Panc1 (cell line): ENCODE data around the gene KLB. TPM values are rescaled to one million over a fixed set of nuclear protein-coding genes. Genes with fewer than 3 reads are reported as not detected.
"Not testable (repeated sequence)": the region's sequence is repeated elsewhere in the genome, so short reads cannot be mapped to it uniquely, and the experiment has no call there.

Experiments used
- ATAC-seq: fragments of 200-7000 bp; cut with Tn5 transposase; 2 replicates; pipeline ENCODE4 v1.9.1; 2020; ENCODE audit warnings: mild to moderate bottlenecking, moderate library complexity
- BruUV-seq: library from RNA; stranded (reverse); fragments of 400-500 nt; replicated peaks from 2 replicates; lab custom pipeline; 2021; lab: Mats Ljungman, UMichigan
- CTCF ChIA-PET: fragments of 300-600 bp; sonication (Branson Sonifier 250); formaldehyde crosslinking; loops from one replicate; lab custom pipeline; 2022; ENCODE audit warnings: antibody characterized with exemption; lab: Charles Lee
- POLR2A ChIA-PET: fragments of 300-600 bp; sonication (Branson Sonifier 250); formaldehyde crosslinking; loops from one replicate; lab custom pipeline; 2022; ENCODE audit warnings: antibody characterized with exemption; lab: Charles Lee
- DNase-seq: peaks from one replicate; pipeline ENCODE4 v3.0.0-alpha.2; 2010; ENCODE audit warnings: low read depth, low spot score
- H3K27ac ChIP-seq: 2 replicates; pipeline ENCODE4 v1.5.1; 2011; ENCODE audit warnings: mild to moderate bottlenecking, low read length, inconsistent platforms
- H3K27me3 ChIP-seq: fragments of 200-500 bp; sonication (Bioruptor generic); 2 replicates; pipeline ENCODE4 v1.6.0; 2014; ENCODE audit warnings: low read length, inconsistent platforms; ENCODE audit not compliant: control insufficient read depth, insufficient read depth
- H3K36me3 ChIP-seq: fragments of 200-500 bp; sonication (Bioruptor generic); 2 replicates; pipeline ENCODE4 v1.5.1; 2014; ENCODE audit warnings: inconsistent platforms, mild to moderate bottlenecking, low read length, moderate library complexity; ENCODE audit not compliant: control insufficient read depth, insufficient read depth
- H3K4me1 ChIP-seq: 2 replicates; pipeline ENCODE4 v1.5.1; 2011; ENCODE audit warnings: inconsistent platforms, mild to moderate bottlenecking, low read length, moderate library complexity; ENCODE audit not compliant: control insufficient read depth, insufficient read depth
- H3K4me3 ChIP-seq, 2 experiments: 2 replicates each; pipeline ENCODE4 v1.5.1; 2011 to 2012; ENCODE audit warnings: low read depth in 2 of 2, low read length in 2 of 2, mild to moderate bottlenecking in 2 of 2, inconsistent platforms in 1 of 2, moderate library complexity in 1 of 2
- H3K9me3 ChIP-seq: fragments of 200-500 bp; sonication (Bioruptor generic); 2 replicates; pipeline ENCODE4 v1.5.1; 2014; ENCODE audit warnings: low read depth, mild to moderate bottlenecking, inconsistent platforms, low read length, moderate library complexity; ENCODE audit not compliant: control insufficient read depth, insufficient read depth
- CTCF ChIP-seq: fragments of 450-650 bp; IDR thresholded peaks from 2 replicates; pipeline ENCODE4 v1.5.1; 2017; ENCODE audit warnings: mild to moderate bottlenecking
- POLR2AphosphoS5 ChIP-seq: IDR thresholded peaks from 2 replicates; pipeline ENCODE4 v1.6.1; 2012; ENCODE audit warnings: mild to moderate bottlenecking, low read depth, low read length, moderate library complexity
- REST ChIP-seq, 2 experiments: IDR thresholded peaks; 2 replicates each; pipeline ENCODE4 v1.6.1; 2011 to 2012; ENCODE audit warnings: low read depth in 2 of 2, control low read depth in 1 of 2, low read length in 1 of 2, mild to moderate bottlenecking in 1 of 2, moderate library complexity in 1 of 2; ENCODE audit not compliant: insufficient read depth in 1 of 2
- SIN3A ChIP-seq: IDR thresholded peaks from 2 replicates; pipeline ENCODE4 v1.6.1; 2012; ENCODE audit warnings: low read depth, mild to moderate bottlenecking, low read length, moderate library complexity, borderline replicate concordance; ENCODE audit not compliant: insufficient read depth
- TCF7L2 ChIP-seq: IDR thresholded peaks from 2 replicates; pipeline ENCODE4 v1.6.1; 2011; ENCODE audit warnings: mild to moderate bottlenecking, low read depth, low read length, inconsistent platforms
- in situ Hi-C: cut with HindIII; loops from 2 replicates; pipeline ENCODE4 v1.10.0; 2016; ENCODE audit warnings: low sequenced_read_pairs, low pct_unique_long_range_greater_than_20kb
- intact Hi-C: fragments of 100-400 bp; cut with micrococcal nuclease; formaldehyde crosslinking; loops from one replicate; pipeline ENCODE4 v1.10.0; 2022; ENCODE audit not compliant: unreplicated experiment
- total RNA-seq: library from RNA; stranded (reverse); gene quantifications from one replicate; pipeline ENCODE4 v1.2.1, GENCODE V29; 2021; ENCODE audit not compliant: unreplicated experiment

Gene KLB
- total RNA-seq, 1 experiment from 2014 or later = not detected

DNA sequence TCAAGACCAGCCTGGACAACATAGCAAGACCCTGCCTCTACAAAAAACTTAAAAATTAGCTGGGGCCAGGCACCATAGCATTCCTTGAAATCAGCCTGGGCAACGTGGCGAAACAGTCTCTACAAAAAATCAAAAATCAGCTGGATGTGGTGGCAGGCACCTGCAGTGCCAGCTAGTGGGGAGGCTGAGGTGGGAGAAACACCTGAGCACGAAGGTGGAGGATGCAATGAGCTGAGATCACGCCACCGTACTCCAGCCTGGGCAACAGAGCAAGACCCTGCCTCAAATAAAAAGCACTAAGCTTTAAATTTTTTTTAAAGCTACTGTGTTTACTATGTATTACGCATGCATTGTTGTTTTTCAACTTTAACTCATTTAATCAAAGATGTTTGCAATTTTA is 48.8 kb downstream of the KLB start:
- Histone ChIP-seq H3K36me3 (peaks cover 66% of the 10 kb centered on the region), H3K27ac (no peak overlapping the region), H3K27me3 (no peaks in the 10 kb centered on the region), H3K9me3 (no peaks in the 10 kb centered on the region), H3K4me3 (no peak overlapping the region), H3K4me1 (peaks cover 9% of the 10 kb centered on the region)
- ATAC-seq (no peak), DNase-seq (no peak)
- TF ChIP-seq SIN3A (no peak), REST (IDR thresholded peaks at IDR 0.05; ENCODE audit: insufficient read depth in 1 of 2, low read depth in 2 of 2, low read length in 1 of 2) (no peak), TCF7L2 (no peak), CTCF (no peak), POLR2AphosphoS5 (no peak)
- ChIA-PET CTCF (no interaction called here), POLR2A (no interaction called here)
- BruUV-seq = no TSS peak
- in situ Hi-C loops (no loop called here), intact Hi-C loops (no loop called here)

DNA sequence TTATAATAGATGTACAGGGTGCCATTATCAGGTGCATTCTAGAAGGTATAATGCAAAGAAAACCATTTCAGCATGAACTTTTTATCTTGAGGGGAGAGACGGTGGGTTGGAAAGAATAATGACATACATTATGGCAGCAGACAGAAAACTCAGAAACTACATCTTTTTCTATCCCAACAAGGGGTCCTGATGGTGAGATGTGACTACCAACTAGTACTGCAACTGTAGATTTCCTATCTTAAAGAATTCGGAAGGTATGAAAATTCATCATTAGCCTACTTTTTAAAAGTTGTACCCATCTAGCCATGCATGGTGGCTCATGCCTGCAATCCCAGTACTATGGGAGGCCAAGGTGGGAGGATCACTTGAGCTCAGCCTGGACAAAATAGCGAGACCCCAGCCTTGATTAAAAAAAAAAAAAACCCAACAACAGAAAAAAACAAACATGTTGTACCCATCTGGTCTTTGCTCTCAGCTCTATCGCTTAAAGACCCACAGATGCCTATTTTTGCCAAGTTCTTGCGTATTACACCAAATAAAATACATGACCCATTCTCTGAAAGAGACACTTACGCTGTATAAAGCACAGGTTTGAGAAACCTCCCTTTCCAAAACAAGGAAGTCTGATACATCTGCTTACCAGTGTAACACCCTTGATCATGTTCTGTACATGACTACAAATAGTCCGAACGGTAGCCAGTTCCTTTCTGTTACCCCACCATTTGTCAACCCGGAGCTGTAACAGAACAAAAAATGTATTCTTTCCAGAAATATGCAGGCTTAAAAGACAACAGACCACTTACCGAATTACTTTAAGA is 50.4 kb downstream of the KLB start:
- intact Hi-C loops = no loop called here
- TSS peak; percentile 67 for BruUV-seq
- TF ChIP-seq POLR2AphosphoS5 (no peak), TCF7L2 (no peak), CTCF (no peak), SIN3A (no peak), REST (IDR thresholded peaks at IDR 0.05; ENCODE audit: insufficient read depth in 1 of 2, low read depth in 2 of 2, low read length in 1 of 2) (no peak)

DNA sequence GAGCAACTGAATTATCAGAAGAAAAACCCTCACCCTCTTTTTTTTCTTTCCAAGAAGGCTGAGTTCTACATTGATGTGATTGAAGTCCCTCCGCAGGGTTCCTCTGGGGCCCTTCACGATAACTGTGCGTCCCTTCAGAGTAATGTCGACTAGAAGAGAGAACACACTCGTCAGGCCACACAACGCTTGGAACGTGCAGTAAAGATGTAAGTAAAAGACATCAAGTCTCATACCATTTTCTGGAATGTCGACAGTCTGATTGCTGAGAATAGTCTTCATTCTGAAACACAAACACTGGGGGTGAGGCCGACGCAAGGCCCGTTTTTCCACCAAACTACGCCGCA is 51.4 kb downstream of the KLB start:
- CTCF ChIA-PET, BruUV-seq, H3K27me3 ChIP-seq, POLR2A ChIA-PET, in situ Hi-C loops, intact Hi-C loops, H3K9me3 ChIP-seq, H3K4me1 ChIP-seq, DNase-seq: not testable (repeated sequence)
- Histone ChIP-seq H3K27ac (peak overlapping the region; percentile 96), H3K4me3 (peak overlapping the region; percentile 93 to 94), H3K36me3 (peaks cover 50% of the 10 kb centered on the region)
- ATAC-seq = peak; percentile 7

More for the DNA sequence above, 50.4 kb downstream of the KLB start:
- Histone ChIP-seq H3K4me1 (peaks cover 9% of the 10 kb centered on the region), H3K9me3 (no peaks in the 10 kb centered on the region), H3K27me3 (no peaks in the 10 kb centered on the region), H3K4me3 (peak overlapping the region; percentile 93 to 94), H3K27ac (peak overlapping the region; percentile 96), H3K36me3 (peaks cover 59% of the 10 kb centered on the region)
- ATAC-seq (no peak), DNase-seq (no peak)
- in situ Hi-C loops = no loop called here
- POLR2A ChIA-PET = interaction anchor here (0.6 to 0.7 kb wide), 4 partner anchors 239 to 881 kb away, joined by 3 to 5 read pairs (median 4); no protein-coding TSS in a partner anchor
- CTCF ChIA-PET = no interaction called here
